Esophagus muscularis mucosa (tissue), 4 donors: ENCODE results near the gene RPL6. TPM values are rescaled to one million over a fixed set of nuclear protein-coding genes. Genes with fewer than 3 reads are reported as not detected.

Experiments
- DNase-seq: peaks from one replicate; pipeline ENCODE4 v3.0.0-alpha.2; 2017; ENCODE audit errors: extremely low spot score
- H3K27ac ChIP-seq, 4 donors: fragments of 200-600 bp; sonication (generic); replicated peaks in 1 of 4; 1 replicate in 3 of 4; 2 replicates in 1 of 4; pipeline ENCODE4 v1.5.1; 2016 to 2019; ENCODE audit warnings: mild to moderate bottlenecking in 1 of 4
- H3K27me3 ChIP-seq, 4 donors: fragments of 200-600 bp; sonication (generic); one replicate each; pipeline versions ENCODE4 v1.5.1 to v1.6.0; 2016 to 2019
- H3K36me3 ChIP-seq, 4 donors: fragments of 200-600 bp; sonication (generic); one replicate each; pipeline ENCODE4 v1.5.1; 2016 to 2019
- H3K4me1 ChIP-seq, 4 donors: fragments of 200-600 bp; sonication (generic); one replicate each; pipeline ENCODE4 v1.5.1; 2016 to 2019
- H3K4me3 ChIP-seq, 4 donors: fragments of 200-600 bp; sonication (generic); 1 replicate in 2 of 4; 2 replicates in 2 of 4; pipeline ENCODE4 v1.5.1; 2016 to 2019; ENCODE audit warnings: mild to moderate bottlenecking in 4 of 4, moderate library complexity in 1 of 4
- H3K9me3 ChIP-seq, 4 donors: fragments of 200-600 bp; sonication (generic); 1 replicate in 3 of 4; 2 replicates in 1 of 4; pipeline ENCODE4 v1.5.1; 2016 to 2019
- EP300 ChIP-seq: sonication (generic); formaldehyde crosslinking; IDR thresholded peaks from one replicate; pipeline ENCODE4 v1.6.1; 2017; ENCODE audit warnings: antibody characterized with exemption
- POLR2A ChIP-seq: fragments of 450-650 bp; IDR thresholded peaks from one replicate; pipeline ENCODE4 v1.6.1; 2017; ENCODE audit warnings: antibody characterized with exemption, moderate library complexity, mild to moderate bottlenecking, low read depth
- POLR2AphosphoS5 ChIP-seq, 2 donors: sonication (generic); formaldehyde crosslinking; IDR thresholded peaks; one replicate each; pipeline ENCODE4 v1.6.1; 2017; ENCODE audit warnings: antibody characterized with exemption in 2 of 2
- WGBS: methylation state at CpG from one replicate; pipeline ENCODE4 v1.1.5; 2018; 5-methylcytosine and 5-hydroxymethylcytosine counted together
- intact Hi-C: fragments of 100-400 bp; cut with DNase I; formaldehyde crosslinking; loops from one replicate; pipeline ENCODE4 v1.15.1; 2023
- total RNA-seq, 4 donors: library from RNA; depleted of rRNA; stranded (reverse); fragments of >200 nt; gene quantifications; one replicate each; pipeline versions ENCODE4 v1.1.0 to v1.2.1, GENCODE V29; 2016
- TF ChIP-seq, protein P1 (sequence below), 3 experiments: fragments of 200-600 bp in 2 of 3; fragments of 450-650 bp in 1 of 3; sonication (generic) in 2 of 3; IDR thresholded peaks; one replicate each; pipeline ENCODE4 v1.5.1; 2017 to 2019; ENCODE audit warnings: antibody characterized with exemption in 3 of 3, mild to moderate bottlenecking in 2 of 3, moderate library complexity in 1 of 3

The RPL6 gene
- total RNA-seq, 4 donors from 2014 or later, result 946 to 1,705 (median 1,459) TPM

GRCh38 chr12:112359290-112359689, 50.1 kb downstream of the RPL6 start:
- no peak for DNase-seq
- TF ChIP-seq POLR2AphosphoS5 (IDR thresholded peaks at IDR 0.05) (no peak), POLR2A (no peak), EP300 (no peak)
- TF ChIP-seq, protein P1, sequence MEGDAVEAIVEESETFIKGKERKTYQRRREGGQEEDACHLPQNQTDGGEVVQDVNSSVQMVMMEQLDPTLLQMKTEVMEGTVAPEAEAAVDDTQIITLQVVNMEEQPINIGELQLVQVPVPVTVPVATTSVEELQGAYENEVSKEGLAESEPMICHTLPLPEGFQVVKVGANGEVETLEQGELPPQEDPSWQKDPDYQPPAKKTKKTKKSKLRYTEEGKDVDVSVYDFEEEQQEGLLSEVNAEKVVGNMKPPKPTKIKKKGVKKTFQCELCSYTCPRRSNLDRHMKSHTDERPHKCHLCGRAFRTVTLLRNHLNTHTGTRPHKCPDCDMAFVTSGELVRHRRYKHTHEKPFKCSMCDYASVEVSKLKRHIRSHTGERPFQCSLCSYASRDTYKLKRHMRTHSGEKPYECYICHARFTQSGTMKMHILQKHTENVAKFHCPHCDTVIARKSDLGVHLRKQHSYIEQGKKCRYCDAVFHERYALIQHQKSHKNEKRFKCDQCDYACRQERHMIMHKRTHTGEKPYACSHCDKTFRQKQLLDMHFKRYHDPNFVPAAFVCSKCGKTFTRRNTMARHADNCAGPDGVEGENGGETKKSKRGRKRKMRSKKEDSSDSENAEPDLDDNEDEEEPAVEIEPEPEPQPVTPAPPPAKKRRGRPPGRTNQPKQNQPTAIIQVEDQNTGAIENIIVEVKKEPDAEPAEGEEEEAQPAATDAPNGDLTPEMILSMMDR (IDR thresholded peaks at IDR 0.05), result no peak

DNA sequence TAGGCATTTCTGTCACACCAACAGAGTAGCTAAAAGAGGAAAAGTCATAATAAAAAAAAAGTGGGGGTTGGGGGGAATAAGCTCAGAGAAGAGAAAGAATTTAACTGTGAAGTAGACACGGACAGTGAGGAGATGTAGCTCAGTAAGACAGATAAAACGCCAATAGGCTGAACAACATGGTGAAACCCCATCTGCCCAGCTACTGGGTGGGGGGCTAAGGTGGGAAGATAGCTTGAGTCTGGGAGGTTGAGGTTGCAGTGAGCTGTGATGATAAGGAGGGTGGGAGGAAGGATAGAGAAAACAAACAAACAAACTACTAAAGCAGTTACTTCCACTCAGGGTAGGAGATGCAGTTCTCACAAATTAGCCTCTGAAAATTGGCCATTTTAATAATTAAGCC, 52.2 kb downstream of the RPL6 start:
- Histone ChIP-seq H3K4me1 (peaks cover 0 to 12% (median 10%) of the 10 kb centered on the region in 4 donors), H3K9me3 (no peaks in the 10 kb centered on the region), H3K36me3 (no peaks in the 10 kb centered on the region), H3K4me3 (no peak overlapping the region), H3K27me3 (no peaks in the 10 kb centered on the region), H3K27ac (no peak overlapping the region)
- 75% methylated on average over 2 of the region's 2 CpGs for WGBS
- intact Hi-C loops, result no loop called here
- no peak for TF ChIP-seq EP300
- no peak for TF ChIP-seq POLR2A
- TF ChIP-seq, protein P1 (IDR thresholded peaks at IDR 0.05), result no peak
- TF ChIP-seq POLR2AphosphoS5 (IDR thresholded peaks at IDR 0.05), result no peak
- no peak for DNase-seq

More at GRCh38 chr12:112359290-112359689, 50.1 kb downstream of the RPL6 start:
- Histone ChIP-seq H3K9me3 (no peaks in the 10 kb centered on the region), H3K27me3 (no peaks in the 10 kb centered on the region), H3K4me1 (peaks cover 0 to 8% (median 0%) of the 10 kb centered on the region in 4 donors), H3K4me3 (no peak overlapping the region), H3K27ac (no peak overlapping the region), H3K36me3 (no peaks in the 10 kb centered on the region)
- WGBS, result 99% methylated on average over 4 of the region's 4 CpGs
- intact Hi-C loops, result no loop called here

Other genes with a start within 250 kb of the RPL6 start
- gene HECTD4, start 27.2 kb downstream of the RPL6 start, total RNA-seq, result 10 to 100 TPM; 27.3 to 59.3 (median 44.9) TPM
- gene PTPN11, start 9.3 kb upstream of the RPL6 start, total RNA-seq, result 100 to 1,000 TPM; 132 to 142 (median 139) TPM